Body of pancreas (tissue), 4 donors: Measurements from ENCODE around the gene WDR19. TPM values are rescaled to one million over a fixed set of nuclear protein-coding genes. Genes with fewer than 3 reads are reported as not detected.
A peak's percentile ranks its signal among the peaks of the same experiment; 100 is the strongest.
"Not testable (repeated sequence)": the region's sequence is repeated elsewhere in the genome, so short reads cannot be mapped to it uniquely, and the experiment has no call there.

Source experiments
- ATAC-seq: fragments of 150-250 bp; one replicate; pipeline ENCODE4 v1.9.1; 2016
- DNase-seq, 4 donors: peaks; one replicate each; pipeline ENCODE4 v3.0.0-alpha.2; 2019
- H3K27ac ChIP-seq, 4 donors: fragments of 200-600 bp; sonication (generic); 1 replicate in 3 of 4; 2 replicates in 1 of 4; pipeline versions ENCODE4 v1.5.1 to v1.6.1; 2016 to 2019; ENCODE audit warnings: mild to moderate bottlenecking in 1 of 4, mixed read lengths in 1 of 4, moderate library complexity in 1 of 4
- H3K27me3 ChIP-seq, 2 donors: fragments of 200-600 bp; sonication (generic); one replicate each; pipeline ENCODE4 v1.6.0; 2016; ENCODE audit warnings: mild to moderate bottlenecking in 1 of 2
- H3K36me3 ChIP-seq, 2 donors: fragments of 200-600 bp; sonication (generic); replicated peaks in 1 of 2; 2 replicates each; pipeline ENCODE4 v1.5.1; 2016; ENCODE audit warnings: low read depth in 2 of 2; ENCODE audit not compliant: insufficient read depth in 1 of 2
- H3K4me1 ChIP-seq: fragments of 200-600 bp; sonication (generic); one replicate; pipeline ENCODE4 v1.6.0; 2016
- H3K4me3 ChIP-seq, 2 donors: fragments of 200-600 bp; sonication (generic); 1 replicate in 1 of 2; 2 replicates in 1 of 2; pipeline ENCODE4 v1.5.1; 2016 to 2019
- H3K9me3 ChIP-seq, 3 donors: fragments of 200-600 bp; sonication (generic); 1 replicate in 2 of 3; 2 replicates in 1 of 3; pipeline ENCODE4 v1.5.1; 2016
- POLR2A ChIP-seq, 3 donors: fragments of 450-650 bp; IDR thresholded peaks; one replicate each; pipeline ENCODE4 v1.6.1; 2016; ENCODE audit warnings: antibody characterized with exemption in 3 of 3, mild to moderate bottlenecking in 2 of 3
- WGBS, 2 donors: methylation state at CpG; one replicate each; pipeline ENCODE4 v1.1.5; 2017; 5-methylcytosine and 5-hydroxymethylcytosine counted together
- intact Hi-C: fragments of 100-400 bp; cut with DNase I; formaldehyde crosslinking; loops from one replicate; pipeline ENCODE4 v1.15.1; 2023
- total RNA-seq, 2 donors: library from RNA; depleted of rRNA; stranded (reverse); fragments of >200 nt; gene quantifications; one replicate each; pipeline ENCODE4 v1.1.0, GENCODE V29; 2016
- TF ChIP-seq, protein P1 (sequence below), 7 experiments: fragments of 450-650 bp in 4 of 7; fragments of 200-600 bp in 3 of 7; sonication (generic) in 3 of 7; IDR thresholded peaks; one replicate each; pipeline ENCODE4 v1.5.1; 2016 to 2019; ENCODE audit warnings: antibody characterized with exemption in 7 of 7

Gene WDR19
- total RNA-seq, result 10 to 100 TPM; 32.9 to 84.0 TPM

GRCh38 chr4:39181905-39182638 lies at the start of gene WDR19:
Gene WDR19 (plus strand): TSS chr4:39182529. CDS start chr4:39182558, 29 bp downstream.
- no peaks in the 10 kb centered on the region for H3K9me3 ChIP-seq
- no peaks in the 10 kb centered on the region for H3K36me3 ChIP-seq
- intact Hi-C loops, result no loop called here
- H3K27me3 ChIP-seq, result no peaks in the 10 kb centered on the region
- H3K4me1 ChIP-seq, result peaks cover 15% of the 10 kb centered on the region
- TF ChIP-seq, protein P1, sequence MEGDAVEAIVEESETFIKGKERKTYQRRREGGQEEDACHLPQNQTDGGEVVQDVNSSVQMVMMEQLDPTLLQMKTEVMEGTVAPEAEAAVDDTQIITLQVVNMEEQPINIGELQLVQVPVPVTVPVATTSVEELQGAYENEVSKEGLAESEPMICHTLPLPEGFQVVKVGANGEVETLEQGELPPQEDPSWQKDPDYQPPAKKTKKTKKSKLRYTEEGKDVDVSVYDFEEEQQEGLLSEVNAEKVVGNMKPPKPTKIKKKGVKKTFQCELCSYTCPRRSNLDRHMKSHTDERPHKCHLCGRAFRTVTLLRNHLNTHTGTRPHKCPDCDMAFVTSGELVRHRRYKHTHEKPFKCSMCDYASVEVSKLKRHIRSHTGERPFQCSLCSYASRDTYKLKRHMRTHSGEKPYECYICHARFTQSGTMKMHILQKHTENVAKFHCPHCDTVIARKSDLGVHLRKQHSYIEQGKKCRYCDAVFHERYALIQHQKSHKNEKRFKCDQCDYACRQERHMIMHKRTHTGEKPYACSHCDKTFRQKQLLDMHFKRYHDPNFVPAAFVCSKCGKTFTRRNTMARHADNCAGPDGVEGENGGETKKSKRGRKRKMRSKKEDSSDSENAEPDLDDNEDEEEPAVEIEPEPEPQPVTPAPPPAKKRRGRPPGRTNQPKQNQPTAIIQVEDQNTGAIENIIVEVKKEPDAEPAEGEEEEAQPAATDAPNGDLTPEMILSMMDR (IDR thresholded peaks at IDR 0.05), result peak; percentile 8 to 76 (median 51)
- TF ChIP-seq POLR2A (IDR thresholded peaks at IDR 0.05), result peak in 2 of 3 donors; percentile 45 to 46
- peak within 1 kb of the TSS; percentile 45 to 88 for H3K4me3 ChIP-seq
- DNase-seq (peak; percentile 99), ATAC-seq (peak; percentile 99)
- H3K27ac ChIP-seq, result peak within 1 kb of the TSS in 3 of 4 donors; percentile 57 to 80 (median 74)
- WGBS, 2 donors, result 0% methylated on average over 37 to 48 of the region's 48 CpGs

DNA sequence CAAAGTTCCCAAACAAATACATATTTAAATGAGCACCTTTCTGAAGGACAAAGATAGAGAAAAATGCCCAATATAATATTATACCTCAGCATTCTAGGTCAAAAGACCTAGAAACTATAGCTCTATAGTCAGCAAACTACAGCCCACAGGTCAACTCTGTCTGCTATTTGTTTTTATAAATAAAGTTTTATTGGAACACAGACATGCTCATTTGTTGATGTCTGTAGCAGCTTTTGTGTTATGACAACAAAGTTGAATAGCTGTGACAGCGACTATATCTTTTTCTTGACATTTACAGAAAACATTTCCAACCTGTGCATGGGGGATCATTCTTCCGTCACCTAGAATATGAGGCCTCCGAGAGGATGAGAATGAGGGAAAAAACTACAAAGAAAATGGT lies 48.7 kb upstream of the WDR19 start:
- Histone ChIP-seq H3K4me1 (peaks cover 4% of the 10 kb centered on the region), H3K27ac (no peak overlapping the region), H3K36me3 (no peaks in the 10 kb centered on the region), H3K4me3 (no peak overlapping the region), H3K9me3 (no peaks in the 10 kb centered on the region), H3K27me3 (no peaks in the 10 kb centered on the region)
- whole genome bisulfite sequencing, 2 donors, result 88 to 97% methylated on average over 3 of the region's 3 CpGs
- intact Hi-C loops, result loop anchor here (10.0 kb wide), 1 partner anchor 239 kb away; no protein-coding TSS in a partner anchor
- TF ChIP-seq, protein P1 (IDR thresholded peaks at IDR 0.05), result no peak
- TF ChIP-seq POLR2A (IDR thresholded peaks at IDR 0.05), result no peak
- no peak for DNase-seq
- no peak for ATAC-seq

DNA sequence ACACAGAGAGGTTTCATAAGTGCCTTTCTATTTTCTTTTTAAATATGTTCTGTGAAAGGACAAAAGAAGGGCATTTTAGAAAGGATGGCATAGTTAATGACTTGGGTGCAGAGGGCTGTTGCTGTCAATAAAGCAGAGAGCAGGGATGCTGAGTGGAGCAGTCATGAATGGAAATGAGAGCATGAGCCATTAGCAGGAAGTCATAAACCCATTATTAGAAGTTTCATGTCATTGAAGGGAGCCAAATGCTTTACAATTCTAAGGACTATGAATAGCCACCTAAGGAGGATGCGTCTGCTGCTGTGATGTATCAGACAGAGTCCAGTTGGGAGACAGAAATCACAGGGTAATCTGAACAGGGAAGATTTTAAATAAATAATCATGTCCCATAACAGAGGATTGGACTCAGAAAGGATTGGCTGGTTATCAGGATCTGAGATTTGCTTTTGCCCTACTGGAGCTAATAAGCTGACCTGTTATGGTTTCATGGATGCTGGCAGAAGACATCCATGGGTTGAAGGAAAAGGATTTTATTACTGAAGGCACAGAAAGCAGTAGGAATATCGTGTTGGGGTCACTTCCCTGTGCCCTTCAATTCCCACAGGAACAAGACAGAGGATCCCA lies 47.5 kb upstream of the WDR19 start:
- TF ChIP-seq, protein P1 (IDR thresholded peaks at IDR 0.05), result no peak
- no peak for TF ChIP-seq POLR2A (IDR thresholded peaks at IDR 0.05)
- Histone ChIP-seq H3K4me3 (no peak overlapping the region), H3K27me3 (no peaks in the 10 kb centered on the region), H3K4me1 (peaks cover 4% of the 10 kb centered on the region), H3K27ac (no peak overlapping the region), H3K36me3 (no peaks in the 10 kb centered on the region), H3K9me3 (no peaks in the 10 kb centered on the region)
- intact Hi-C loops, result loop anchor here (10.0 kb wide), 1 partner anchor 240 kb away; no protein-coding TSS in a partner anchor
- 44 to 45% methylated on average over 2 of the region's 2 CpGs for WGBS, 2 donors
- no peak for DNase-seq
- ATAC-seq, result no peak

DNA sequence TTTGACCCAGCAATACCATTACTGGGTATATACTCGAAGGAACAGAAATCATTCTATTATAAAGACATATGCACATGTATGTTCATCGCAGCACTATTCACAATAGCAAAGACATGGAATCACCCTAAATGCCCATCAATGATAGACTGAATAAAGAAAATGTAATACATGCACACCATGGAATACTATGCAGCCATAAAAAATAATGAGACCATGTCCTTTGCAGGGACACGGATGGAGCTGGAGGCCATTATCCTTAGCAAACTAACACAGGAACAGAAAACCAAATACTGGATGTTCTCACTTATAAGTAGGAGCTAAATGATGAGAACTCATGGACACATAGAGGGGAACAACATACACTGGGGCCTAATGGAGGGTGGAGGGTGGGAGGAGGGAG lies 44.1 kb upstream of the WDR19 start:
- WGBS, 2 donors, result 67 to 71% methylated on average over 3 of the region's 3 CpGs
- intact Hi-C loops, result loop anchor here (10.0 kb wide), 1 partner anchor 243 kb away; no protein-coding TSS in a partner anchor
- not testable (repeated sequence) for ATAC-seq

GRCh38 chr4:39146211-39146610 lies 36.1 kb upstream of the WDR19 start:
- no peak overlapping the region for H3K4me3 ChIP-seq
- intact Hi-C loops, result no loop called here

More for the DNA sequence above, 44.1 kb upstream of the WDR19 start:
- H3K27me3 ChIP-seq, H3K36me3 ChIP-seq, H3K27ac ChIP-seq, H3K4me1 ChIP-seq, DNase-seq, H3K4me3 ChIP-seq, H3K9me3 ChIP-seq: not testable (repeated sequence)

More at GRCh38 chr4:39146211-39146610, 36.1 kb upstream of the WDR19 start:
- Histone ChIP-seq H3K4me1 (no peaks in the 10 kb centered on the region), H3K36me3 (no peaks in the 10 kb centered on the region), H3K9me3 (no peaks in the 10 kb centered on the region), H3K27ac (no peak overlapping the region), H3K27me3 (no peaks in the 10 kb centered on the region)
- no peak for TF ChIP-seq POLR2A (IDR thresholded peaks at IDR 0.05)
- TF ChIP-seq, protein P1 (IDR thresholded peaks at IDR 0.05), result no peak
- WGBS, 2 donors, result 58 to 78% methylated on average over 1 of the region's 1 CpG
- DNase-seq, result no peak
- no peak for ATAC-seq
